ENCODE measurements around the gene GALK2. TPM values are rescaled to one million over a fixed set of nuclear protein-coding genes. Genes with fewer than 3 reads are reported as not detected.

GALK2 gene
- polyA plus RNA-seq, 2 of the 4 experiments (the other 2 are of a cell fraction) = 26.8 to 40.5 TPM

DNA sequence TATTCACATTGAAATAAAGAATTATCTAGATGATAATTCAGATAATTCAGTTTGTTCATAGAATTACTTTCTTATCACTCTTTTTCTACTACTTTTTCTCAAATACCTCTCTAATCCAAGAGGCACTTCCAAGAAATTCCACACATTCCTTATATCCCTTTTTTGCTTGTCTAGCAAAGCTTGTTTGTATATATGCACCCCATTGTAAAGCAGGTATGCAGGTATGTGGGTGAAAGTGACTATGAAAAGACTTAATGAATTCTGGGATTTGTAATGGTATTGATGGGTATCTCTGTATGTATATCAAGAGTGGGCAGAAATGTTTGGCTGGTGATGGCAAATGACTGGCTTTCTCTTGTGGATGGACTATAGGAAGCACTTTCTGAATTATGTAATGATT is 158.9 kb downstream of the GALK2 start:
- H3K4me2 ChIP-seq = no peak overlapping the region
- no peaks in the 10 kb centered on the region for H3K4me1 ChIP-seq
- ChIA-PET POLR2A (no interaction called here), CTCF (no interaction called here)
- H3K9me3 ChIP-seq = no peaks in the 10 kb centered on the region
- H3K4me3 ChIP-seq = no peak overlapping the region
- no peak for ATAC-seq
- TF ChIP-seq CBX8 (IDR thresholded peaks at IDR 0.05) (no peak), KDM1A (IDR thresholded peaks at IDR 0.05; ENCODE audit: low read depth) (no peak), POLR2AphosphoS2 (conservative IDR thresholded peaks at IDR 0.05; ENCODE audit: low read length) (no peak), FOSL2 (IDR thresholded peaks at IDR 0.05) (no peak), FOSL2 (CRISPR knock-in tag; IDR thresholded peaks at IDR 0.05) (no peak), NFE2L2 (conservative IDR thresholded peaks at IDR 0.05; ENCODE audit: low read length) (no peak), NPAS2 (CRISPR knock-in tag; IDR thresholded peaks at IDR 0.05; ENCODE audit: borderline replicate concordance) (no peak), BHLHE40 (IDR thresholded peaks at IDR 0.05; ENCODE audit: low read depth, low read length) (no peak), HOXA7 (CRISPR knock-in tag; IDR thresholded peaks at IDR 0.05) (no peak), MAFK (IDR thresholded peaks at IDR 0.05; ENCODE audit: partially characterized antibody) (no peak), HDAC2 (IDR thresholded peaks at IDR 0.05) (no peak), RFX5 (IDR thresholded peaks at IDR 0.05) (no peak), HMGXB4 (CRISPR knock-in tag; IDR thresholded peaks at IDR 0.05; ENCODE audit: borderline replicate concordance) (no peak), RNF2 (IDR thresholded peaks at IDR 0.05; ENCODE audit: borderline replicate concordance, low read depth) (no peak), MAX (IDR thresholded peaks at IDR 0.05) (no peak), RARB (CRISPR knock-in tag; IDR thresholded peaks at IDR 0.05) (no peak), USF2 (IDR thresholded peaks at IDR 0.05) (no peak), ZNF302 (CRISPR knock-in tag; IDR thresholded peaks at IDR 0.05) (no peak), ZSCAN20 (CRISPR knock-in tag; IDR thresholded peaks at IDR 0.05) (no peak), EP300 (IDR thresholded peaks at IDR 0.05) (no peak)
- TF ChIP-seq, protein P1, sequence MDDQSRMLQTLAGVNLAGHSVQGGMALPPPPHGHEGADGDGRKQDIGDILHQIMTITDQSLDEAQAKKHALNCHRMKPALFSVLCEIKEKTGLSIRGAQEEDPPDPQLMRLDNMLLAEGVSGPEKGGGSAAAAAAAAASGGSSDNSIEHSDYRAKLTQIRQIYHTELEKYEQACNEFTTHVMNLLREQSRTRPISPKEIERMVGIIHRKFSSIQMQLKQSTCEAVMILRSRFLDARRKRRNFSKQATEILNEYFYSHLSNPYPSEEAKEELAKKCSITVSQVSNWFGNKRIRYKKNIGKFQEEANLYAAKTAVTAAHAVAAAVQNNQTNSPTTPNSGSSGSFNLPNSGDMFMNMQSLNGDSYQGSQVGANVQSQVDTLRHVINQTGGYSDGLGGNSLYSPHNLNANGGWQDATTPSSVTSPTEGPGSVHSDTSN (IDR thresholded peaks at IDR 0.05) = no peak
- no peak for FAIRE-seq
- H3K27ac ChIP-seq = no peak overlapping the region
- no peak for DNase-seq (ENCODE audit: low read depth in 1 of 2, low spot score in 1 of 2)

DNA sequence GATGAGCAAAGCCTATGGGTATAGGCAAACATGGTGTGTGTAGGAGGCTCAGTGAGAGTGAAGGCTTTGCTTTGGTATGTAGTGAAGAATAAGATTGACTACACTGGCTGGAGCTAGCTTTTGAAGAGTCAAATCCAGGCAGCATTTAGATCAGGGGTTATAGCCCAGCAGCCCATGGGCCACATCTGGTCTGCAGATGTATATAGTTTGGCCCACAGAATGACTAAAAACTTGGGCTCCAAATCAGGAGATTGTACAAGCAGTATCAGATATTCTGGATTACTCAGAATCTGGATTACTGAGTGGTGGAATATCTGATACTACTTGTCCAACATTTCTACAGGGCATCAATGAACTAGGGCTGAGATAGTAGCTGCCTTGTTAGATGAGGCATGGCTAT is 160.1 kb downstream of the GALK2 start:
- DNase-seq (ENCODE audit: low read depth in 1 of 2, low spot score in 1 of 2) (no peak), ATAC-seq (no peak), FAIRE-seq (no peak)
- H3K27ac ChIP-seq = no peak overlapping the region
- H3K4me1 ChIP-seq = no peaks in the 10 kb centered on the region
- no peak for TF ChIP-seq HOXB5 (CRISPR knock-in tag; IDR thresholded peaks at IDR 0.05)
- POLR2A ChIA-PET = no interaction called here
- H3K4me2 ChIP-seq = no peak overlapping the region
- H3K9me3 ChIP-seq = no peaks in the 10 kb centered on the region
- CTCF ChIA-PET = no interaction called here
- no peak overlapping the region for H3K4me3 ChIP-seq

GRCh38 chr15:49331442-49331841 is 161.4 kb downstream of the GALK2 start:
- ATAC-seq (no peak), DNase-seq (ENCODE audit: low read depth in 1 of 2, low spot score in 1 of 2) (no peak), FAIRE-seq (no peak)
- H3K4me1 ChIP-seq = no peaks in the 10 kb centered on the region
- H3K9me3 ChIP-seq = no peaks in the 10 kb centered on the region
- TF ChIP-seq PHF8 (IDR thresholded peaks at IDR 0.05; ENCODE audit: borderline replicate concordance, low read depth) (no peak), ESRRA (IDR thresholded peaks at IDR 0.05; ENCODE audit: borderline replicate concordance, low read length) (no peak), HEYL (CRISPR knock-in tag; IDR thresholded peaks at IDR 0.05) (no peak), EP300 (IDR thresholded peaks at IDR 0.05) (no peak), CBX8 (IDR thresholded peaks at IDR 0.05) (no peak), ATOH8 (CRISPR knock-in tag; IDR thresholded peaks at IDR 0.05; ENCODE audit: low read depth) (no peak), ZNF302 (CRISPR knock-in tag; IDR thresholded peaks at IDR 0.05) (no peak), KDM1A (IDR thresholded peaks at IDR 0.05; ENCODE audit: low read depth) (no peak), NPAS2 (CRISPR knock-in tag; IDR thresholded peaks at IDR 0.05; ENCODE audit: borderline replicate concordance) (no peak), KDM5A (IDR thresholded peaks at IDR 0.05) (no peak), RARB (CRISPR knock-in tag; IDR thresholded peaks at IDR 0.05) (no peak), MAFK (IDR thresholded peaks at IDR 0.05; ENCODE audit: partially characterized antibody) (no peak), JUNB (IDR thresholded peaks at IDR 0.05) (no peak)
- TF ChIP-seq, protein P1 (IDR thresholded peaks at IDR 0.05) = no peak
- no peak overlapping the region for H3K4me3 ChIP-seq
- CTCF ChIA-PET = no interaction called here
- POLR2A ChIA-PET = no interaction called here
- H3K27ac ChIP-seq = no peak overlapping the region
- no peak overlapping the region for H3K4me2 ChIP-seq
